ENCODE data around the gene CPA1.

Gene CPA1

DNA sequence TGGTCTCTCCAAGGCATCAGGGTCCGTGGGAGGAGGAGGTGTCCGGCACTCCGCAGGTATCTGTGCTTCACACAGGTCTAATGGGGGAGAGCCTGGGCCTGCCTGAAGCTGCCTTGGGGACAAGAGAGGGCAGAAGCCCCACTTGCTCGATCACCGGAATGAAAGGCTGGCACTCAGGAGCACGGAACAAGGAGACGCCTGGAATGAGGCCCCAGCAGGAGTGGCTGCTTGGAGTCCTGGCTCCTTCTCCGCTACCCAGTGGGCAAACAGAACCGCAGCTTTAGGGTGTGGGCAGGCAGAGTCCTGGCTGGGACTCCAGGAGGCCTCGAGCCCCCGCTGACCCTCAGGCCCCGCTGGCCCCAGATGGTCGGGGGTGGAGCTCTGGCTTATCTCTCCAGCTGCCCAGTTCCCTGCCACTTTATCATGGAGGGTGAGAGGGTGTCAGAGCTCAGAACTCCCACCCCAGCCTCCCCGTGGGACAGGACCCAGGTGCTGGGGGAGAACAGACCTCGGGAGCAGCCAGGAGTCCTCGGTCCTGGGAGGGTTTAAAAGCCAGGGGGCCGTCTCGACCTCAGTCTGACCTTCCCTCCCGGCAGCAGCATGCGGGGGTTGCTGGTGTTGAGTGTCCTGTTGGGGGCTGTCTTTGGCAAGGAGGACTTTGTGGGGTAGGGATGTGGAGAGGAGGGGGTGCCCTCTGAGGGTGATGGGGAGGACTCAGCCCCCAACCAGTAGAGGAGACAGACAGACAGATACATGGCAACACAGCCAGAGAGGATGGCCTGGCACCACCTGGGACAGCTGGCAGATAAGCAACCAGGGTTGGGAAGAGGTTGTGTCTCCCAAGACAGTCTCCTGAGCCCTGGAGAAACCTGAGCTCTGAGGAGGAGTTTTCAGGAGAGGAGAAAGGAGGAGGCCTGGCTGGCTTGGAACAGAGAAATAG, at the start of gene CPA1:
Gene CPA1, plus strand, starts transcription at position 574 of the 940 bp plus-strand sequence. Its CDS starts 27 bp downstream, at position 601.
- no peak within 1 kb of the TSS for H3K4me3 ChIP-seq (ENCODE audit: low read depth, low read length)
- CTCF ChIA-PET, result interaction anchor here (0.6 to 0.7 kb wide), 2 partner anchors 156 to 627 kb away, joined by 3 to 5 read pairs; no protein-coding TSS in a partner anchor

DNA sequence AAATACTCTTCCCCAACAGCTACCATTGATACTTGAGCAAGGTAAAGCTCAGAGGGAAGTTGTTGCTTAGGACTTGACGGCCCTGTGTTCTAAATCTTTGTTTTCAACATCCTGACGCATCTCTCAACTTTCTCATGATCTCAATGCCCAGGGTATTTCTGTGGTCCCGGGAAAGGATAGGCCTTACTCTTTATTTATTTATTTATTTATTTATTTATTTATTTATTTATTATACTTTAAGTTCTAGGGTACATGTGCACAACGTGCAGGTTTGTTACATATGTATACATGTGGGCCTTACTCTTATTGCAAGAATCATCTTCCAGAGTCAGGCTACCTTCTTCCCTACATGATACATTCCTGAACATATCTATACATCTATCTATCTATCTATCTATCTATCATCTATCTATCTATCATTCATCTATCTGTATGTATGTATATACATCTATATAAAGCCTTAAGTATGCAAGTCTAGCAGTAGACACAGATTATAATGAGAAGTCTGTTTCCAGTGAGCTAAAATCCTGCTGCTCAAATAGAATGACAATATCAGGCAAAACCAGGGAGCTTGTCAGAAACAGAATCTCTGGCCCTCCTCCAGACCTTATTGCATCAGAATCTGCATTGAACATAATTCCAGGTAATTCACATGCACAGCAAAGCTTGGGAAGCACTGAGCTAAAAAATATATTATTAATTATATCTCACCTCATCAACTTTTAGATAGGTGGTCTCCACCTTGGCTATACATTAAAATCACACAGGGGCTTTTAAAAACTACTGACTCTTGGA, 47.8 kb upstream of the CPA1 start:
- H3K4me3 ChIP-seq (ENCODE audit: low read depth, low read length), result no peak overlapping the region
- CTCF ChIA-PET, result interaction anchor here (0.6 kb wide), 1 partner anchor 50 kb away, joined by 7 read pairs; no protein-coding TSS in a partner anchor
- H3K9me3 ChIP-seq (ENCODE audit: control insufficient read depth, insufficient read depth, low read depth, low read length), result no peaks in the 10 kb centered on the region
- peaks cover 7% of the 10 kb centered on the region; the same call in 1 of the 2 replicates for H3K4me1 ChIP-seq (ENCODE audit: control insufficient read depth, insufficient read depth, low read length)
- POLR2A ChIA-PET, result no interaction called here
- no peaks in the 10 kb centered on the region for H3K36me3 ChIP-seq (ENCODE audit: control insufficient read depth in 2 of 2, insufficient read depth in 1 of 2, low read length in 2 of 2)
- H3K27ac ChIP-seq (ENCODE audit: extremely low read depth, low read depth, low read length), result no peak overlapping the region
- TF ChIP-seq ZNF292 (tag by site-specific recombination; IDR thresholded peaks at IDR 0.05; ENCODE audit: borderline replicate concordance, low read depth) (0 out of 2 replicates have a peak, but pooled peaks have one; percentile 35), ZNF202 (tag by site-specific recombination; IDR thresholded peaks at IDR 0.05; ENCODE audit: borderline replicate concordance) (0 out of 2 replicates have a peak, but pooled peaks have one; percentile 37), BCL11A (tag by site-specific recombination; IDR thresholded peaks at IDR 0.05; ENCODE audit: low read depth) (no peak), ZNF404 (tag by site-specific recombination; IDR thresholded peaks at IDR 0.05) (peak; percentile 81; the same call in 1 of the 2 replicates), ZNF530 (tag by site-specific recombination; IDR thresholded peaks at IDR 0.05; ENCODE audit: low read depth) (peak; percentile 46; the same call in 1 of the 2 replicates), ZBTB8A (tag by site-specific recombination; IDR thresholded peaks at IDR 0.05) (peak; percentile 61), ZXDB (tag by site-specific recombination; IDR thresholded peaks at IDR 0.05) (peak; percentile 40; the same call in 1 of the 2 replicates), ZNF433 (tag by site-specific recombination; IDR thresholded peaks at IDR 0.05; ENCODE audit: low read depth) (peak; percentile 66; the same call in 1 of the 2 replicates), ZNF426 (tag by site-specific recombination; IDR thresholded peaks at IDR 0.05) (peak; percentile 77), ZNF664 (tag by site-specific recombination; IDR thresholded peaks at IDR 0.05) (0 out of 2 replicates have a peak, but pooled peaks have one; percentile 33), WT1 (tag by site-specific recombination; IDR thresholded peaks at IDR 0.05) (no peak), ZNF555 (tag by site-specific recombination; conservative IDR thresholded peaks at IDR 0.05) (peak; percentile 78), ZNF266 (tag by site-specific recombination; IDR thresholded peaks at IDR 0.05; ENCODE audit: low read depth) (peak; percentile 83)
- TF ChIP-seq, protein P1, sequence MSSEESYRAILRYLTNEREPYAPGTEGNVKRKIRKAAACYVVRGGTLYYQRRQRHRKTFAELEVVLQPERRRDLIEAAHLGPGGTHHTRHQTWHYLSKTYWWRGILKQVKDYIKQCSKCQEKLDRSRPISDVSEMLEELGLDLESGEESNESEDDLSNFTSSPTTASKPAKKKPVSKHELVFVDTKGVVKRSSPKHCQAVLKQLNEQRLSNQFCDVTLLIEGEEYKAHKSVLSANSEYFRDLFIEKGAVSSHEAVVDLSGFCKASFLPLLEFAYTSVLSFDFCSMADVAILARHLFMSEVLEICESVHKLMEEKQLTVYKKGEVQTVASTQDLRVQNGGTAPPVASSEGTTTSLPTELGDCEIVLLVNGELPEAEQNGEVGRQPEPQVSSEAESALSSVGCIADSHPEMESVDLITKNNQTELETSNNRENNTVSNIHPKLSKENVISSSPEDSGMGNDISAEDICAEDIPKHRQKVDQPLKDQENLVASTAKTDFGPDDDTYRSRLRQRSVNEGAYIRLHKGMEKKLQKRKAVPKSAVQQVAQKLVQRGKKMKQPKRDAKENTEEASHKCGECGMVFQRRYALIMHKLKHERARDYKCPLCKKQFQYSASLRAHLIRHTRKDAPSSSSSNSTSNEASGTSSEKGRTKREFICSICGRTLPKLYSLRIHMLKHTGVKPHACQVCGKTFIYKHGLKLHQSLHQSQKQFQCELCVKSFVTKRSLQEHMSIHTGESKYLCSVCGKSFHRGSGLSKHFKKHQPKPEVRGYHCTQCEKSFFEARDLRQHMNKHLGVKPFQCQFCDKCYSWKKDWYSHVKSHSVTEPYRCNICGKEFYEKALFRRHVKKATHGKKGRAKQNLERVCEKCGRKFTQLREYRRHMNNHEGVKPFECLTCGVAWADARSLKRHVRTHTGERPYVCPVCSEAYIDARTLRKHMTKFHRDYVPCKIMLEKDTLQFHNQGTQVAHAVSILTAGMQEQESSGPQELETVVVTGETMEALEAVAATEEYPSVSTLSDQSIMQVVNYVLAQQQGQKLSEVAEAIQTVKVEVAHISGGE (tag by site-specific recombination; conservative IDR thresholded peaks at IDR 0.05; ENCODE audit: low read depth), result peak; percentile 67

More for the DNA sequence above, at the start of gene CPA1:
- H3K36me3 ChIP-seq (ENCODE audit: control insufficient read depth in 2 of 2, insufficient read depth in 1 of 2, low read length in 2 of 2), result no peaks in the 10 kb centered on the region
- TF ChIP-seq ZBTB8A (tag by site-specific recombination; IDR thresholded peaks at IDR 0.05), result no peak
- no peak for TF ChIP-seq ZNF24 (tag by site-specific recombination; IDR thresholded peaks at IDR 0.05)
- no peak for TF ChIP-seq SALL2 (tag by site-specific recombination; IDR thresholded peaks at IDR 0.05; ENCODE audit: borderline replicate concordance)
- TF ChIP-seq, protein P2, sequence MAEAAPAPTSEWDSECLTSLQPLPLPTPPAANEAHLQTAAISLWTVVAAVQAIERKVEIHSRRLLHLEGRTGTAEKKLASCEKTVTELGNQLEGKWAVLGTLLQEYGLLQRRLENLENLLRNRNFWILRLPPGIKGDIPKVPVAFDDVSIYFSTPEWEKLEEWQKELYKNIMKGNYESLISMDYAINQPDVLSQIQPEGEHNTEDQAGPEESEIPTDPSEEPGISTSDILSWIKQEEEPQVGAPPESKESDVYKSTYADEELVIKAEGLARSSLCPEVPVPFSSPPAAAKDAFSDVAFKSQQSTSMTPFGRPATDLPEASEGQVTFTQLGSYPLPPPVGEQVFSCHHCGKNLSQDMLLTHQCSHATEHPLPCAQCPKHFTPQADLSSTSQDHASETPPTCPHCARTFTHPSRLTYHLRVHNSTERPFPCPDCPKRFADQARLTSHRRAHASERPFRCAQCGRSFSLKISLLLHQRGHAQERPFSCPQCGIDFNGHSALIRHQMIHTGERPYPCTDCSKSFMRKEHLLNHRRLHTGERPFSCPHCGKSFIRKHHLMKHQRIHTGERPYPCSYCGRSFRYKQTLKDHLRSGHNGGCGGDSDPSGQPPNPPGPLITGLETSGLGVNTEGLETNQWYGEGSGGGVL (tag by site-specific recombination; IDR thresholded peaks at IDR 0.05), result 0 out of 2 replicates have a peak, but pooled peaks have one; percentile 9
- TF ChIP-seq ZNF521 (tag by site-specific recombination; IDR thresholded peaks at IDR 0.05), result no peak
- TF ChIP-seq, protein P3, sequence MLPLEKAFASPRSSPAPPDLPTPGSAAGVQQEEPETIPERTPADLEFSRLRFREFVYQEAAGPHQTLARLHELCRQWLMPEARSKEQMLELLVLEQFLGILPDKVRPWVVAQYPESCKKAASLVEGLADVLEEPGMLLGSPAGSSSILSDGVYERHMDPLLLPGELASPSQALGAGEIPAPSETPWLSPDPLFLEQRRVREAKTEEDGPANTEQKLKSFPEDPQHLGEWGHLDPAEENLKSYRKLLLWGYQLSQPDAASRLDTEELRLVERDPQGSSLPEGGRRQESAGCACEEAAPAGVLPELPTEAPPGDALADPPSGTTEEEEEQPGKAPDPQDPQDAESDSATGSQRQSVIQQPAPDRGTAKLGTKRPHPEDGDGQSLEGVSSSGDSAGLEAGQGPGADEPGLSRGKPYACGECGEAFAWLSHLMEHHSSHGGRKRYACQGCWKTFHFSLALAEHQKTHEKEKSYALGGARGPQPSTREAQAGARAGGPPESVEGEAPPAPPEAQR (tag by site-specific recombination; IDR thresholded peaks at IDR 0.05), result no peak
- TF ChIP-seq HOXA7 (CRISPR knock-in tag; IDR thresholded peaks at IDR 0.05; ENCODE audit: borderline replicate concordance), result no peak
- TF ChIP-seq, protein P4, sequence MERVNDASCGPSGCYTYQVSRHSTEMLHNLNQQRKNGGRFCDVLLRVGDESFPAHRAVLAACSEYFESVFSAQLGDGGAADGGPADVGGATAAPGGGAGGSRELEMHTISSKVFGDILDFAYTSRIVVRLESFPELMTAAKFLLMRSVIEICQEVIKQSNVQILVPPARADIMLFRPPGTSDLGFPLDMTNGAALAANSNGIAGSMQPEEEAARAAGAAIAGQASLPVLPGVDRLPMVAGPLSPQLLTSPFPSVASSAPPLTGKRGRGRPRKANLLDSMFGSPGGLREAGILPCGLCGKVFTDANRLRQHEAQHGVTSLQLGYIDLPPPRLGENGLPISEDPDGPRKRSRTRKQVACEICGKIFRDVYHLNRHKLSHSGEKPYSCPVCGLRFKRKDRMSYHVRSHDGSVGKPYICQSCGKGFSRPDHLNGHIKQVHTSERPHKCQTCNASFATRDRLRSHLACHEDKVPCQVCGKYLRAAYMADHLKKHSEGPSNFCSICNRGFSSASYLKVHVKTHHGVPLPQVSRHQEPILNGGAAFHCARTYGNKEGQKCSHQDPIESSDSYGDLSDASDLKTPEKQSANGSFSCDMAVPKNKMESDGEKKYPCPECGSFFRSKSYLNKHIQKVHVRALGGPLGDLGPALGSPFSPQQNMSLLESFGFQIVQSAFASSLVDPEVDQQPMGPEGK (tag by site-specific recombination; IDR thresholded peaks at IDR 0.05), result no peak
- TF ChIP-seq EGR2 (tag by site-specific recombination; IDR thresholded peaks at IDR 0.05; ENCODE audit: low read depth), result no peak
- peak; percentile 28; the same call in 1 of the 2 replicates for TF ChIP-seq ZIC2 (tag by site-specific recombination; IDR thresholded peaks at IDR 0.05)
- no peak within 1 kb of the TSS for H3K27ac ChIP-seq (ENCODE audit: extremely low read depth, low read depth, low read length)
- POLR2A ChIA-PET, result no interaction called here
- no peaks in the 10 kb centered on the region for H3K4me1 ChIP-seq (ENCODE audit: control insufficient read depth, insufficient read depth, low read length)
- H3K9me3 ChIP-seq (ENCODE audit: control insufficient read depth, insufficient read depth, low read depth, low read length), result no peaks in the 10 kb centered on the region

Data from HEK293 (cell line).